GM12892 (cell line): ENCODE measurements around the gene KCNJ4.

Experiments used
- POLR2A ChIP-seq: IDR thresholded peaks from 2 replicates; pipeline ENCODE4 v1.6.1; 2011; ENCODE audit warnings: low read depth, low read length, control low read depth
- POLR2AphosphoS5 ChIP-seq: IDR thresholded peaks from 2 replicates; pipeline ENCODE4 v1.6.1; 2011; ENCODE audit warnings: low read depth, low read length, control low read depth
- TAF1 ChIP-seq: IDR thresholded peaks from 2 replicates; pipeline ENCODE4 v1.6.1; 2011; ENCODE audit warnings: low read depth, mild to moderate bottlenecking, control low read depth, low read length, borderline replicate concordance

DNA sequence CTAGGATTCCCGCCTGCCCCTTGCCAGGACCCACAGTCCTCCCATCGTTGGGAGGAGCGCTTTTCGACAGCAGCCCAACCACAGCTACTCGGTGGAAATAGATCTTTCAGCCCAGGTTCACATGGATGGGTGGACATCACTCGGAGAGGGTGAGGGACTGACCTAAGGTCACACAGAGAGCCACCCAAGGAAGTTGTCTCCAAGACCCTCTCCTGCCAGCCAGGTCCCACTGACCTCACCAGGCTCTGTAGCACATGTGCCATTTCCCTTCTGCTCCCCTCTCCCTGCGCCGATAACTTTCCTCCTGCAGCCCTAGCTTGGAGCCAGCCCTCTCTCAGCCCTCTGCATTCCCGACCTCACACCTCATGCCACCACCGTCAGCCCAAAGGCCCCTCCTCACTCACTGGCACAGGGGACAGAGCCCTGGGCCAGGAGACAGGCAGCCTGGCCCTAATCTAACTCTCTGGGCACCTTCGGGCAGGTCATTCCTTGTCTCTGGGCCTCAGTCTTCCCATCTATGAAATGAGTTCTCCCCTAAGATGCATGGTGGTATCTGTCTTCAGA lies 4.7 kb downstream of the KCNJ4 start:
- TF ChIP-seq POLR2AphosphoS5 (no peak), POLR2A (no peak), TAF1 (no peak)
